A204.1 (cell line): ENCODE measurements around the gene PLA2G2A.

Experiments
- FAIRE-seq: peaks from 2 replicates; lab custom pipeline; 2012; peaks lifted over from hg19 to GRCh38; lab: Jason Lieb, UNC

The PLA2G2A gene

DNA sequence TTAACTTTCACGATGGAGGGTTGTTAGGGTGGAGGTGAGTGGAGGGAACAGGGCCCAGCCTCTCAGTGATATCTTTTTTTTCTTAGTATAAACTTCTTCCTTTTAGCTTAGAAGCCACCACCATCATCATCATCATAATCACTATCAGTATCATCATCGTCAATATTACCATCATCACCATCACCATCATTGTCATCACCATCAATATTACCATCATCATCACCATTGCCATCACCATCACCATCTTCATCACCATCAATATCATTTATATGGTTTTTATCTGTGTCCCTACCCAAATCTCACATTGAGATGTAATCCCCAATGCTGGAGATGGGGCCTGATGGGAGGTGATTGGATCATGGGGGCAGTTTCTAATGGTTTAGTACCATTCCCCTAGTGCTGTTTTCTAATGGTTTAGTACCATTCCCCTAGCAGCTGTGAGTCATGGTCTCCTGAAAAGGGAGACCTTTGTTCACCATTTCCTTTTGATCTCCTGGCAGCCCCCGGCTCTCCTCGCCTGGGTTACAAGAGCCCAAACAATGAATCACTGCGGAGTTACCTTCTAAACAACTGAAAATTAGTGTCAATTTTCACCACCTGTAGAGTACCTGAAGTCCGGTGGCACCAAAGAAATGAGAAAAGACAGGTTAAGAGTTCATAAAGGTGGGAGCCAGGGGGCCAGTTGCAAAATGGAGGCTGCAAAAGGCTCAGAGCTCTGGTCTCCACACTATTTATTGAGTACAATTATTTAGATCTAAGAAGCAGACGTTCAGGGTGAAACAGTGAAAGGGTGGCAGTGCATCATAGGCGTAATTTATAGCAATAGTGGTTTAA is 52.9 kb downstream of the PLA2G2A start:
- FAIRE-seq, result no peak
